Activated naive CD8-positive, alpha-beta T cell treated with anti-CD3 and anti-CD28 coated beads, Interleukin-2, amount 50 U/mL, for 24 hours (primary cell): ENCODE measurements around the gene IRF8.
"Not testable (repeated sequence)": the region's sequence is repeated elsewhere in the genome, so short reads cannot be mapped to it uniquely, and the experiment has no call there.

Source experiments
- ATAC-seq: fragments of 150-1000 bp; cut with Tn5 transposase; one replicate; pipeline ENCODE4 v1.10.0; 2021
- DNase-seq: peaks from one replicate; pipeline ENCODE4 v3.0.0; 2021
- H3K27ac Mint-ChIP-seq: one replicate; pipeline ENCODE4 v1.8.0; 2021; ENCODE audit warnings: mild to moderate bottlenecking, mixed read lengths
- H3K27me3 Mint-ChIP-seq: one replicate; pipeline ENCODE4 v1.8.0; 2021; ENCODE audit warnings: mixed read lengths
- H3K36me3 Mint-ChIP-seq: one replicate; pipeline ENCODE4 v1.8.0; 2021; ENCODE audit warnings: low read depth, mixed read lengths
- H3K4me1 Mint-ChIP-seq: one replicate; pipeline ENCODE4 v1.8.0; 2021; ENCODE audit warnings: mixed read lengths
- H3K4me3 Mint-ChIP-seq: one replicate; pipeline ENCODE4 v1.8.0; 2021; ENCODE audit warnings: mild to moderate bottlenecking, moderate library complexity, mixed read lengths
- H3K9me3 Mint-ChIP-seq: one replicate; pipeline ENCODE4 v1.8.0; 2021; ENCODE audit warnings: mixed read lengths

IRF8 gene, protein sequence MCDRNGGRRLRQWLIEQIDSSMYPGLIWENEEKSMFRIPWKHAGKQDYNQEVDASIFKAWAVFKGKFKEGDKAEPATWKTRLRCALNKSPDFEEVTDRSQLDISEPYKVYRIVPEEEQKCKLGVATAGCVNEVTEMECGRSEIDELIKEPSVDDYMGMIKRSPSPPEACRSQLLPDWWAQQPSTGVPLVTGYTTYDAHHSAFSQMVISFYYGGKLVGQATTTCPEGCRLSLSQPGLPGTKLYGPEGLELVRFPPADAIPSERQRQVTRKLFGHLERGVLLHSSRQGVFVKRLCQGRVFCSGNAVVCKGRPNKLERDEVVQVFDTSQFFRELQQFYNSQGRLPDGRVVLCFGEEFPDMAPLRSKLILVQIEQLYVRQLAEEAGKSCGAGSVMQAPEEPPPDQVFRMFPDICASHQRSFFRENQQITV

DNA sequence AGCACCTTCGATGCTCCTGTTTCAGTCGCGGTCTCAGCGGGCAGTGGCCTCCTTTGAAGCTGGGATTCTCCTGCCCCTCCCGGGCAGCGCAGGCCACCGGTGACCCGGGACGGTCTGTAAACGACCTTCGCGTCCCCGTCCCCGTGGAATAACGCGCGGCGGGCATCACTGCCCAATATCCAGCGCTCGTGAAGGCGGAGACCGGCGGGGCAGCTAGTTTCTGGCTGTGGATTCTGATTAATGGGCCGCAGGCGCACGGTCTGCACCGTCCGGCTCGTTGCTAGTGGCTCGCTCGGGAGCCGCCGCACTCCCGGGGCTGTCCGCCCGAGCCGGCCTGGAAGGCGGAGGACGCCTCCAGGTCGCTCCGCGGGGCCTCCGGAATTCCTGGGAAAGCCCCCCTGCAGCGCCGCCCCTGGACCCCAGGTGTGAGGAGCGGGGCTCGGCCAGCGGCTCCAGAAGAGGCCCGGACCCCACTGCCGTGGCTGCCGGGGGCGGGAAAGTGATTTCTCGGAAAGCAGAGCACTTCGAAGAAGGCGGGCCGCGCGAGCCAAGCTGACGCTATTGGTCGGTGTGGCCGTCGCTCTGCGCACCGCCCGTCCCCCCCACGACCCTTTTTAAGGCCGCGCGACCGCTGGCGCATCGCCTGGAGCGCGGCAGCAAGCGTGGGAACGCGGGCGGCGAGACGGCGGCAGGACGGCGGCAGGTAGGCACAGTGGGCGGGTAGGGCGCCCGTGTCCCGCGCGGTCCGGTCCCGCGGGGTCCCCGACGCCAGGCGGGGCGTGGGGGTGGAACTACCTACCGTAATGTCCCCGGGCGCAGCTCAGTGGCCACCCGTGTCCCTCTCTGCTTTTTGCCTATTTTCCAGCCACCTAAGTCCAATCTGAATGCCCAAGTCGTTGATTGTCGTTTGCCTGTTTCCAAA is at the start of gene IRF8:
TSS of gene IRF8 (plus strand) at position 642 of the 922 bp plus-strand sequence. CDS start 3,854 bp downstream, outside the sequence.
- H3K27me3 Mint-ChIP-seq, result peaks cover 2% of the 10 kb centered on the region
- H3K36me3 Mint-ChIP-seq, result peaks cover 46% of the 10 kb centered on the region
- ATAC-seq (peak; percentile 79), DNase-seq (peak; percentile 93)
- H3K27ac Mint-ChIP-seq, result peak within 1 kb of the TSS; percentile 91
- H3K4me3 Mint-ChIP-seq, result peak within 1 kb of the TSS; percentile 94
- H3K4me1 Mint-ChIP-seq, result peaks cover 65% of the 10 kb centered on the region
- no peaks in the 10 kb centered on the region for H3K9me3 Mint-ChIP-seq

DNA sequence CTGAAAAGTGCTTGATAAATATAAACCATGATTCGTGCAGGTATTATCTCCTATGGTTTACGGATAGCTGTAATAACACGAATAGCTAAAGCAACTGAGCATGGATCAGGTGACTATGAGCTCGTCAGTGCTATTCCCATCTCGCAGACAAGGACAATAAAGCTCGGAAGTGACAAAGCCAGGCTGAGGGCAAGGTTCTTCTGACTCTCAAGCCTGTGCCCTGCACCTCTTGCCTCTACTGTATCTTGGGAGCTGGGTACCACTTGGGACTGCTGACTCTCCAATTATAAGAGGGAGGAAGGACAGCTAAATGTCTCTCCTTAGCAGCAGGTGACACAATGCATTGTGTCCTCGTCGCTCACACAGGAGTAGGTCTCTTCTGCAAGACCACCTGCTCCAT is 49.6 kb upstream of the IRF8 start:
- DNase-seq (no peak), ATAC-seq (no peak)
- Mint-ChIP-seq H3K4me3 (no peak overlapping the region), H3K27me3 (peaks cover 22% of the 10 kb centered on the region), H3K27ac (no peak overlapping the region), H3K4me1 (peaks cover 5% of the 10 kb centered on the region), H3K36me3 (no peaks in the 10 kb centered on the region), H3K9me3 (no peaks in the 10 kb centered on the region)

DNA sequence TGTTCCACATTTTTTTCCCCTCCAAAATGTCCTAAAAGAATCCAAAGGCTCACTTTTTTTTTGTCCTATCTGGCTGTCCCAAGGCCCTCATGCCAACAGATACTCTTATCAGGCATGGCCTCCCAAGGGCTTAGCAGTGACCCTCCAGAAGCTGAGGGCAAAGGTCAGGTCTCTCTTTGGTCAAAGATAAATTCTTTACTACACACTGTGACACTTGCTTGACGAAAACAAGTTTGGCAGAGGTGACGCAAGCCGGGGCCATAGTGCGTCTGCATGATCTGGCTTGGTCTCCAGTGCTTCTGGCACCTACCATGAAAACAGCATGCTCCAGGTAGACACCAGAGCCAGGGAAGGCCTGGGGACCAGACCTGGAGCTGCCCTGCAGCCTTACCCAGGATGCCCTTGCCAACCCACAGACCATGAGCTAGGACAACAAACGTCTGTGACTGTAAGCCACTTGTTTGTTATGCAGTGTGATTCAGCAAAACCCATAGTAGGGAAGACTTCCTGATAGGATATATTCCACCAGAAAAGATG is 48.5 kb upstream of the IRF8 start:
- Mint-ChIP-seq H3K27ac (no peak overlapping the region), H3K9me3 (peaks cover 5% of the 10 kb centered on the region), H3K4me3 (no peak overlapping the region), H3K4me1 (no peaks in the 10 kb centered on the region), H3K36me3 (no peaks in the 10 kb centered on the region), H3K27me3 (peaks cover 16% of the 10 kb centered on the region)
- ATAC-seq, result no peak
- DNase-seq, result no peak

DNA sequence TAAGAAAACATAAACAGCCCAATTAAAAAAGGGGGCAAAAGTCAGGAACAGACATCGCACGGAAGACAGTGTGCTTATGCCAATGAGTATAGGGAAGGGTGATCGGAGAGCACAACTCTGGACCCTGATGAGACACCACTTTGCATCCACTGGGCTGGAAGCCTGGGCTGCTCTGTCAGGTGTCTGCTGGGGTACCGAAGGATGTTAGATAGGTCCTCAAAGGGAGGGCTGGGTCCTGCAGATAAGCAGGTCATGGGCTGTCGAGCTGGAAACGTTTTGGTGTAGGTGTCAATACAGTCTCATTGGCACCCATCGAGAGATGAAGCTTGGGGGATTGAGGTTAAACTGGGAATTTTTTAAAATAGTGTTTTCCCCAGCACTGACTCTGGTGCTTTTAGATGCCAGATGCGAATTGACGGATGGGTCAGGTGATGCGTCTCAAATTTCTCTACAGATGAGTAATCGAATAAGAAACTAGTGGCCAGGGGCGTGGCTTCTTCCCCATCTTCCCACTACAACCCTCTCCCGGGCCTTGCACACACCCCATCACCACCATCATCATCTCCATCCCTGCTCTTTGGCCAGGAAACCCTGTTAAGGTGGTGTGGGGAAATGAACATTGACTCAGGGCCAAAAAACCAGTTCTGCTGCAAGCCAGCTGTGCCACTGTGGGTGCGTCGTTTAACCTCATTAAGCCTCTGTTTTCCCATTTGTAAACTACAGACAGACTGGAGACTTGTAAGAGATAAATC is 47.8 kb upstream of the IRF8 start:
- H3K9me3 Mint-ChIP-seq, result peaks cover 5% of the 10 kb centered on the region
- no peaks in the 10 kb centered on the region for H3K36me3 Mint-ChIP-seq
- no peak overlapping the region for H3K27ac Mint-ChIP-seq
- peaks cover 3% of the 10 kb centered on the region for H3K4me1 Mint-ChIP-seq
- no peak overlapping the region for H3K4me3 Mint-ChIP-seq
- no peak for ATAC-seq
- no peak for DNase-seq
- peaks cover 20% of the 10 kb centered on the region for H3K27me3 Mint-ChIP-seq

DNA sequence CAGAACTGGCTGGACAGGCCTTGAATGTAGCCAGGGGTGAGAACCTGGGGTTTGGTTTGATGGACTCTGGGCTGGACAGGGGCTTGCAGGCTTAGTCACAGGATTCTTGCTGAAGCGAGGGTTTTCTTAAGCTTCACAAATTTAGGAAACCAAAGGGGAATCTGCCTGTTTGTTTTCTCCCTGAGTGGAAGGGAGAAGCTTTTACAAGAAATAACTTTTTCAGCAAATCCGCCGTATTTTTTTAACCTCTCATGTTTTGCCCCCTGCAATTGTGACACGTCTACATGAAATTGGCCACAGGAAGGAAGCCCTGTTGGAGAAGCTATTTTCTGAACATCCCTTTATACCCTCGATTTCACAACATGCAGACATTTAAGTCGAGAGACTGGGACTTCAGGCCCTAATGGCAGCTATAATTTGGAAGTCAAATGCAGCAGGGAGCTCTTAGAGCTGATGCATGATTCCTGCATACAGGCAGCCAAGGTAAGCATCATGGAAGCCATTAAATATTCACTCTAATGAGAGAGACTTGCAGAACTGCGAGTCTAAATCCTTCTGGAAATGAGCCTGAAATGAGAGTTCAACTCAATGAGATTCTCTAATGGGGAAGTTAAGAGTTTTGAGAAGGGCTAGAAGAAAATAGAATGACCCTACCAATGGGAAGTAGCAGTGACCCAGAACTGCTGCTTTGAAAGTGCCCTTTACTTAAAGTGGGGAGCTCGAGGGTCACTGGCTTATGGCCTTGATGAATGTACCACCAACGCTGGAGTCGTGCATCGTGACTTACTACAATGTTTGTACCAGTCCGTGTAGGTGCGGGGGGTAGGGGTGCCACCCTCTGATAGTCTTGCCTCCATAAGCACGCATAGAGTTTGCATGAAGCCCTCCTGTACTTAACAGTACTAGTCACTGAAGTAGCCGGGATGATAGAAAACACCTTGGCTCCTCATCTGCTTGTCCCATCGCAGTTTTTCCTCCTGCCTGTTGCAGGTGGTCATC is 45.1 kb upstream of the IRF8 start:
- DNase-seq, result no peak
- ATAC-seq, result no peak
- Mint-ChIP-seq H3K9me3 (peaks cover 5% of the 10 kb centered on the region), H3K4me3 (no peak overlapping the region), H3K27ac (no peak overlapping the region), H3K4me1 (peaks cover 18% of the 10 kb centered on the region), H3K27me3 (peaks cover 15% of the 10 kb centered on the region), H3K36me3 (no peaks in the 10 kb centered on the region)

DNA sequence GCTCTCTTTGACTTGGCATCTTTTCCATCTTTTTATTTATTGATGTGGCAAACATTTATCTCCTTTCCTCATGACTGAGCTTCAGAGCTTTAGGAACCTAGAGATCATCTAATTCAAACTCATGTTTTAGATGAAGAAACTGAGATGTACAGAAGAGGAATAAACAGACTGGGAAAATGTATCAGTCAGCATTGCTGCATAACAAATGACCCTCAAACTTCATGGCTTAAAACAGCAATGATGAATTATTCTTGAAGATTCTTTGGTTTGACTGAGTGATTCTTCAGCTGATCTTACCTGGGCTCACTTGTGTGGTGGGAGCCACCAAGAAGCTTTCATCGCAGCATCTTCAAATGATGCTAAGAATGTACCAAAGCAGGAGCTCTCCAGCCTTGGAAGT is 44.0 kb upstream of the IRF8 start:
- peaks cover 5% of the 10 kb centered on the region for H3K9me3 Mint-ChIP-seq
- H3K4me1 Mint-ChIP-seq, result peaks cover 27% of the 10 kb centered on the region
- peaks cover 16% of the 10 kb centered on the region for H3K27me3 Mint-ChIP-seq
- no peaks in the 10 kb centered on the region for H3K36me3 Mint-ChIP-seq
- H3K27ac Mint-ChIP-seq, result no peak overlapping the region
- ATAC-seq, result no peak
- no peak for DNase-seq
- no peak overlapping the region for H3K4me3 Mint-ChIP-seq

DNA sequence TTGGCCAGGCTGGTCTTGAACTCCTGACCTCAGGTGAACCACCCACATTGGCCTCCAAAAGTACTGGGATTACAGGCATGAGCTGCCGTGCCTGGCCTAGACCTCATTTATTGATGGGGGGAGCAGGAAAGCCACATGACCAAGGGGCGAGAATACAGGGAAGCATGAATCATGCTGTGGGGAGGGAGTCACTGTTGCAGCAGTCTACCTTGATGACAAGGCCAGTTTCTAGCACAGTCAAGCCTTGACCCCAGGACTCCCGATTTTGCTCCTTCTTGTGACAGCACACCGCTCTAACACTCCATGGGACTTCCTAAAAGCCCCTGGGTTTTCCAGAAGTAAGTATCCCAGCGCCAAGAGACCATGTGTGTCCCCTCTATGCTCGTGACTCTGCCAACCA is 42.9 kb upstream of the IRF8 start:
- ATAC-seq (peak; percentile 57), DNase-seq (no peak)
- Mint-ChIP-seq H3K27ac (no peak overlapping the region), H3K36me3 (no peaks in the 10 kb centered on the region), H3K4me3 (no peak overlapping the region), H3K27me3 (peaks cover 13% of the 10 kb centered on the region), H3K9me3 (peaks cover 5% of the 10 kb centered on the region), H3K4me1 (peaks cover 36% of the 10 kb centered on the region)

DNA sequence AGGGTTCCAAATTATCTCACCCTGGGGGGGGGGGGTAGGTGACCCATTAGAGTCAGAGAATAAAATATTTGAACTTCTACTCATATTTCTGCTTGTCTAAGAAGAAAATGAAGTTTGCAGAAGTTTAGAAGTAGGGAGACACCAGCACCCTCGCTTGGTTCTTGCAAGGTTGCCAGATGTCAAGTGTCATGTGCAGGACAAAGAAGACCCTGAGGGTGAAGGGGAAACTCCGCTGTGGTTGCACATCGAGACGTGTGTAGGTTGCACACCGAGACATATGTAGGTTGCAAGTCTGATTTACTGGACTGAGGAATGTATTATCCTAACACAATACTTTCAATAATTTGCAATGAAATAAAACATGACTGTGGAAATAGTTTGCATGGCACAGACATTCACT is 42.4 kb upstream of the IRF8 start:
- DNase-seq (no peak), ATAC-seq (no peak)
- Mint-ChIP-seq H3K36me3 (no peaks in the 10 kb centered on the region), H3K27ac (no peak overlapping the region), H3K4me1 (peaks cover 36% of the 10 kb centered on the region), H3K4me3 (no peak overlapping the region), H3K9me3 (peaks cover 5% of the 10 kb centered on the region), H3K27me3 (peaks cover 13% of the 10 kb centered on the region)

DNA sequence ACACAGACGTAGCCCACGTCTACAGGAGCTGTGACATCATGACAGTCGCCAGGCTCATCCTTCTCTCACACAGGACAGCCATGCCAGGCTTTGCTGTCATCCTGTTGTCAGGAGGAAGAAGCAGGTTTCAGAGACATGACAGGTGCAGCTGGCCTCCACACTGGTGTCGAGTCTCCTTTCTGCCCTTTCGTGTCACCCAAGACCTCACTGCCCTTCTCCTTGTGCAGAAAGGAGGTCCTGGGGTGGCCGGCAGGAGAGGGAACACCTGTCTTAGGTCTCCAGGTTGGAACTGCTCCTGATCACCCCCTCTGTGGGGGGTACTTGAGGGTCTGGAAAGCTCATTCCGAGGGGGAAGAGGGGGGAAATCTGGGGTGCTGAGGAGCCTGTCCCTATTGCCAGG is 41.6 kb upstream of the IRF8 start:
- Mint-ChIP-seq H3K9me3 (peaks cover 5% of the 10 kb centered on the region), H3K4me1 (peaks cover 36% of the 10 kb centered on the region), H3K36me3 (no peaks in the 10 kb centered on the region), H3K27ac (no peak overlapping the region), H3K27me3 (peaks cover 13% of the 10 kb centered on the region), H3K4me3 (no peak overlapping the region)
- no peak for DNase-seq
- ATAC-seq, result no peak

DNA sequence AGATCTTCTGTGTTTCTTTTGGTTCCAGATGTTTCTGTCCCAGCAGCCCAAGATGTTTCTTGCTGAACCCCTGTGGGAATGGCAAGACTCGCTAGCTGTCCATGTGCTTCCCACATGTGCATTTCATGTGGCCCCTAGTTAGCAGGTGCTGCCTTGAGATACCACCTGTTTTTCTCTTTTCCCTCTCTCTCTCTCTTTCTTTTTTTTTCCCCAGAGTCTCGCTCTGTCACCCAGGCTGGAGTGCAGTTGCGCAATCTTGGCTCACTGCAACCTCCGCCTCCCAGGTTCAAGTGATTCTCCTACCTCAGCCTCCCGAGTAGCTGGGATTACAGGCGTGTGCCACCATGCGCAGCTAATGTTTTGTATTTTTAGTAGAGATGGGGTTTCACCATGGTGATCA is 40.4 kb upstream of the IRF8 start:
- not testable (repeated sequence) for H3K36me3 Mint-ChIP-seq, H3K27ac Mint-ChIP-seq, H3K9me3 Mint-ChIP-seq, H3K4me3 Mint-ChIP-seq, ATAC-seq, DNase-seq
- Mint-ChIP-seq H3K4me1 (peaks cover 39% of the 10 kb centered on the region), H3K27me3 (peaks cover 13% of the 10 kb centered on the region)

DNA sequence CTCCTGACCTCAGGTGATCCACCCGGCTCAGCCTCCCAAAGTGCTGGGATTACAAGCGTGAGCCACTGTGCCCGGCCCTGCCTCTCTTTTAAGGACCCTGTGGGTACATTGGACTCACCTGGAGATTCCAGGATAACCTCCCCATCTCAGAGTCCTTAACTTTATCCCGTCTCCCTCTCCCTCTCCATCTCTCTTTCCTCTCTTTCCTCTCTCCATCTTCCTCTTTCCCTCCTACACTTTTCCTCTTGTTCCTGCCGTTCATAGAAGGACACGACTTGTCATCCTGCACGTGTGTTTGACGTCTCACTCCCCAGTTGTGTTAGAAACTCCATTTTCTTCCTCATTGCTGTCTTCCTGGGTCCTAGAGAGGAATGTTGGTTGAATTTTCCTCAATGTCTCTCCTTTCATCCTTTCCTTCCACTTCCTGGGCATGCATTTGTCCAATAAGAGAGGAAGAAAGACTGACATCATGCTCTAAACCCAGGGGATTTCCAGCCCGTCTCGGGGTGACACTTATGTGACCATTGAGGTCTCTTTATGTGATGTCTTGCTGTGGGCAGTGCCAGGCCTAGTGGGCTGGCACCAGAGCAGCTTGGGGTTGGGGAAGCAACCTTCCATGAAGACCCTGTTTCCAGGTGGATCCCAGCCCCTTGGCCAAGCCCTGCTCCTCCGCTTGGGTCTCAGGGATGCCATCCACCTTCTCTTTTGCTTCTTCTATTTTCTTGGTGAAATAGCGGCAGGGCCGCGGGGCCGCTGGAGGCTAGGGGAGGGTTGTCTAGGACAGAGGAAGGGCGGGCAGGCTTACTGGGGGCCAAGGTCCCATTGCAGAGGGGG is 39.8 kb upstream of the IRF8 start:
- Mint-ChIP-seq H3K36me3 (no peaks in the 10 kb centered on the region), H3K27me3 (peaks cover 13% of the 10 kb centered on the region), H3K9me3 (peaks cover 7% of the 10 kb centered on the region), H3K27ac (peak overlapping the region; percentile 50), H3K4me1 (peaks cover 39% of the 10 kb centered on the region), H3K4me3 (no peak overlapping the region)
- ATAC-seq, result no peak
- no peak for DNase-seq

DNA sequence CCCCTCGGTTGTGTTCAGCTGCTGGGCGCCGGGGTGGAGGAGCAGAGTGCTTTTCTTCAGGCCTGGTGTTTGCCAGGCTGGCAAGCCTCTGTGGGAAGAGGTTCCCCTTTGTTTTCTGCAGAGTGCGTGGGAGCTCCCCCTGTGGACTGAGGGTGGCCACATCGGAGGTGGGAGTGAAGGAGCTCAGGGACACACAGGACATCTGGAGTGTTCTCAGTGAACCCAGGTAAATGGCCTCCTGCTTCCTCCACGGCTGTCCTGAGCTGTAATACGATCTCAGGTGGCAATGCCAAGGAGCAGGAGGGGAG is 39.2 kb upstream of the IRF8 start:
- ATAC-seq (no peak), DNase-seq (no peak)
- Mint-ChIP-seq H3K27me3 (peaks cover 12% of the 10 kb centered on the region), H3K27ac (no peak overlapping the region), H3K36me3 (no peaks in the 10 kb centered on the region), H3K4me1 (peaks cover 39% of the 10 kb centered on the region), H3K9me3 (peaks cover 9% of the 10 kb centered on the region), H3K4me3 (no peak overlapping the region)
